GM12873 (cell line): Measurements from ENCODE around the gene MID1.

Experiments used
- TF ChIP-seq, protein P1 (sequence below): IDR thresholded peaks from 2 replicates; pipeline ENCODE4 v1.5.1; 2012; ENCODE audit warnings: low read depth, mild to moderate bottlenecking, moderate library complexity, low read length, control low read depth; ENCODE audit not compliant: insufficient read depth; ENCODE audit errors: missing control alignments

Gene MID1

DNA sequence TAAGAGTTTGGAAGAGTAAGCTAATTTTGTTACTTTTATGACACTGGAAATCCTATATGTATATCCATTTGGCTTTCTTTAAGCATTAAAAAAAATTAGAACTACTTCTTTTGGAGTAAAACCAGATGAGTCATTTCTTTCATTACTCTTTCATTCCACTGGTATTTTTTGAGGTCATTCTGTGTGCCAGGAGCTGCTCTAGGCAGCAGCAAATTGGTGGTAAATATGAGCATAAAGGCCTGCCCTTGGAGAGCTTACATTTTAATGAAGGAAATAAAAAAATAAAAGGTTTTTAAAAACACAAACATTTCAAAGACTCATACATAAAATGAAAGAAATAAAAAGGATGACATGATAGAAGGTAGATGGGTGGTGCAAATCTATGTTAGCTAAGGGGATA, 37.4 kb downstream of the MID1 start:
- TF ChIP-seq, protein P1, sequence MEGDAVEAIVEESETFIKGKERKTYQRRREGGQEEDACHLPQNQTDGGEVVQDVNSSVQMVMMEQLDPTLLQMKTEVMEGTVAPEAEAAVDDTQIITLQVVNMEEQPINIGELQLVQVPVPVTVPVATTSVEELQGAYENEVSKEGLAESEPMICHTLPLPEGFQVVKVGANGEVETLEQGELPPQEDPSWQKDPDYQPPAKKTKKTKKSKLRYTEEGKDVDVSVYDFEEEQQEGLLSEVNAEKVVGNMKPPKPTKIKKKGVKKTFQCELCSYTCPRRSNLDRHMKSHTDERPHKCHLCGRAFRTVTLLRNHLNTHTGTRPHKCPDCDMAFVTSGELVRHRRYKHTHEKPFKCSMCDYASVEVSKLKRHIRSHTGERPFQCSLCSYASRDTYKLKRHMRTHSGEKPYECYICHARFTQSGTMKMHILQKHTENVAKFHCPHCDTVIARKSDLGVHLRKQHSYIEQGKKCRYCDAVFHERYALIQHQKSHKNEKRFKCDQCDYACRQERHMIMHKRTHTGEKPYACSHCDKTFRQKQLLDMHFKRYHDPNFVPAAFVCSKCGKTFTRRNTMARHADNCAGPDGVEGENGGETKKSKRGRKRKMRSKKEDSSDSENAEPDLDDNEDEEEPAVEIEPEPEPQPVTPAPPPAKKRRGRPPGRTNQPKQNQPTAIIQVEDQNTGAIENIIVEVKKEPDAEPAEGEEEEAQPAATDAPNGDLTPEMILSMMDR: no peak

DNA sequence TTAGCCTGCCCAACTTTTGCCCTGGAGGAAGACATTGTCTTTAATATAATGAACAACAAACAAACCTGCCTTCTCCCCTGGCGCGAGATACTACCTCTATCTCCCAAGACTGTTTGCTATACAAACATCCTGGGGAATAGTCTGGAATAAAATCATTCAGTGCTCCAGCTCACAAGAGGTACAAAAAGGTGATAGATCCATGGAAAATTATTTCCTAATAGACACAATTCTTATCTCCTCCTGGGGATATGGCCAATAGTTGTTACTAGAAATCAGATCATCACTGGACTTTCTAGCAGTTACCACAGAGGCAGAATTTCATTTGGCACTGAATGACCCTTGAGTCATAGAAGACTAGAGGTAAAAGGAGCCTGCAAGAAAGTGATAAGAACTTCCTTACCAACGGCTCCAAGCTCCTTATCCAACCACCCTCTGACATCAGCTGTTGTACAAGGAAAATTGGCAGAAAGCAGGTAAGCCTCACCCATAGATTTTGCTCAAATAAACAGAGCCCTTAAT, 38.1 kb downstream of the MID1 start:
- TF ChIP-seq, protein P1: no peak

DNA sequence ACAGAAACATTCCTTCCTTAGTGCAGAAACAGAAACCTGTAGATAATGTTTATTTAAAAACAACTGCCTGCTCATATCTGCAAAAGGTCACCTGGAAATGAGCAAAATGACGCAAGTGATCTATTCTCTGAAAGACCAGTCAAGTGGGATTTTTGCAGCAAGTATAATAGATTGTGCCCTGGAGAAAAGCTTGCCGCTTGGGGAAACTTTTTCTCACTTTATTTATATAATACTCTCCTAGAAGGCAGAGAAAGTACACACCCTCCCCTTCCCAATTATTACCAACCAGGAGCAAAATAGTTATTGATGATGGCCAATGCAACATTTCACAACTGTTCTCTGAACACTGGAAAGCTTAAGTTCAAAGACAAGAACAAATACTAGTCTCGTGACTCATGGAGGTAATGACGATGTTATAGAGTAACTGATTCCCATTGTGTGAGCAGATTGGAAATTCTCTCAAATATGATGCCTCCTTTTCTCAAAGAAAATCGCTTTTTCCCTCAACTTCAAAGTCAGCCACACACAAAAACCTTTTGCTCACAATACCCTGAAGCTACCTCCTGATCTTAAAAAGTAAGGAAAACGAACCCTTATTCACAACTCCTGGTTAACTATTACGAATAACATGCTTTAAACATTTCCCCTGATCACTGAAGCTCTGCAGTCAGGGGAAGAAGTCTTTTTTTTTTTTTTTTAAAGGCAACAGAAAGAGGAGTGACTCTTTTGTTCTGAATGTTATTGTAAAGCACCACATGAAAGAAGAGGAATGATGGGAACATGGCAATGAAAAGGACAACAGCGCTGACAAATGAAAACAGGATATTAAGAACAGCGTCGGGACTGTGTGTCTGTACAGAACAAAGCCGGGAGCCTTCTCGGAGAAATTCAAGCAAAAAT, 41.0 kb downstream of the MID1 start:
- TF ChIP-seq, protein P1: no peak

DNA sequence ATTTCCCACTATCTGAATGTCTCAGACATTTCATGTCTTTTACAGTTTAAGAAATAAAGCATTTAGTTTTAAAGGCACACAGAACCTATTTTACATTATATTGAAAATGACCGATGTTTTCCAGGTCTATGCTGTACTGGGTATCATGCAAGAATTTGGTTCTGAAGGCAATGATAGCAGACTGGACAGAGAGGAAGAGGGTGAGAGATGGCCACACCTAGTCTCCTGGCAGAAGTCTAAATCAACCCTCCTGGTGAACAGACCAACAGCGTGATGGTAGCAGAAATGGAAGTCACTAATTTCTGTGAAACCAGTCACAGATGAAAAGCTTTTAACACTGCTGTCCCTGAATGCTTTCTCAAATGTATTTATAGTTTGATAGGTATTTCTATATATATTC, 41.9 kb downstream of the MID1 start:
- TF ChIP-seq, protein P1: no peak

DNA sequence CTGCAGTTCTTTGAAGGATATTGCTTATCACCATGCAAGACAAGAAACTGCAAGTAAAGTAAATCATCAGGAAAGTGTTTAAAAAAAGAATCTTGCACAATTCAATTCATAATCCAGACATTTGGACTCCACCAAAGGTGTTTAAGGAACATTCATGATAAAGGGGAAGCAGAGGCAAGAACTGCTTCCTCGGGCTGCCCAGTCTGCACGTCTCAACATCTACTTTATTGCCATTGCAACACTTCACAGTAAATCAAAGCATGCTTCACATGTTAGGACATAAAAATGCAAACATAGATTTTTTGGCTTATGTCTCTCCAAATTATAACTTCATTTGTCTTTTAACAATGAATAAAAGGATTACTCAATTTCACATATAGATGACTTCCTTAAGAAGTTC, 42.5 kb downstream of the MID1 start:
- TF ChIP-seq, protein P1: no peak

DNA sequence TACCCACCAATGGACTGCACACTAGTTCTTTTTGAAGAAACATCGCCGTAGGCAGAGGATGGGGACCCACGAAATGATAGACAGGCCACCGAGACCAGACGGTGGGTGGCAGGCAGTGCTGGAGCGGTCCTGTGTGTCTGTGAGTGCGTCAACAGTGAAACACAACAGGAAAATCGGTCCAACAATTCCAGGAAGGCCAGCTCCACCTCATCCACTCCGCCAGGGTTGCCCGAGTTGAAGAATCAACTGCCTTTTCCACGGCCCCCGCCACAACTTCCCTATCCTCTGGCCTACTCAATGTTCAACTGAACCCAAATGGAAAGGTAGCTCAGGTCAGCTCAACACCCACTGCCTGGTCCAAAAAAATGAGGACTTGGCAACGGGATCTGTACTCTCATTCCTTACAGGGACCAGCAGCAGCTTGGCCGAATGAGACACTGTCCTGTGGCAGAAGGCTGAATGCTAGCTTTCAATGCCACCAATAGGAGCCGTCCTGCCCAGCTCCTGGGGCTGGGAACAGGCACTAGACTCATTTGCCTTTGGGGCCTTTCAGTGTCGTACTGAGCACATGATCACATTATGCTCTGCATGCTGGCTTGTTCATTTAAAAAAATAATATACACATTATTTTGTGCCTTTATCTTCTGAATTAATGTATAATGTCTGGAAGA, 43.5 kb downstream of the MID1 start:
- TF ChIP-seq, protein P1: no peak

DNA sequence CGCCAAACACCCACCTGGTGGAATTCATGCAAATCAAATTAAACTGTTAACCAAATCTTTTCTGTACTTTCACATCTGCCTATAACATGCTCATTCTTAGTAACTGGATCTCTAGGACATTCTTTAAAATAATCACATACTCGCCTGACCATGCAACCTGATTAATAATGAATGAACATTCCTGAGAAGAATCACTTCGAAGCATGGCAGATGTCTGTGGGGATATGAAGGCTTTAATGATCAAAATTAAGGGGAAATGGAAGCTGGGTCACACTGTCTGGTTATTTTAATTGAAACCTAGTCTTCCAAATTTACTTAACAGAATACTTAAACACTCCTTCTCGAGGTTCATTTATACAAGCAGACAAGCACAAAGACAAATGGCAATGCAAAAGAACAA, 44.2 kb downstream of the MID1 start:
- TF ChIP-seq, protein P1: no peak
